Hepatocyte (in vitro differentiated cells): ENCODE data around the gene ELAC1.

Experiments used
- EZH2 ChIP-seq: fragments of 200-600 bp; sonication (generic); IDR thresholded peaks from 2 replicates; pipeline ENCODE4 v1.6.1; 2016; ENCODE audit warnings: antibody characterized with exemption, mild to moderate bottlenecking, borderline replicate concordance
- EZH2phosphoT487 ChIP-seq: fragments of 200-600 bp; sonication (generic); IDR thresholded peaks from one replicate; pipeline ENCODE4 v1.6.1; 2018; ENCODE audit warnings: antibody characterized with exemption, mild to moderate bottlenecking, low read depth, moderate library complexity; ENCODE audit not compliant: unreplicated experiment, severe bottlenecking
- TF ChIP-seq, protein P1 (sequence below): fragments of 200-600 bp; sonication (generic); IDR thresholded peaks from 2 replicates; pipeline ENCODE4 v1.5.1; 2016; ENCODE audit warnings: antibody characterized with exemption, mild to moderate bottlenecking; ENCODE audit not compliant: poor library complexity

DNA sequence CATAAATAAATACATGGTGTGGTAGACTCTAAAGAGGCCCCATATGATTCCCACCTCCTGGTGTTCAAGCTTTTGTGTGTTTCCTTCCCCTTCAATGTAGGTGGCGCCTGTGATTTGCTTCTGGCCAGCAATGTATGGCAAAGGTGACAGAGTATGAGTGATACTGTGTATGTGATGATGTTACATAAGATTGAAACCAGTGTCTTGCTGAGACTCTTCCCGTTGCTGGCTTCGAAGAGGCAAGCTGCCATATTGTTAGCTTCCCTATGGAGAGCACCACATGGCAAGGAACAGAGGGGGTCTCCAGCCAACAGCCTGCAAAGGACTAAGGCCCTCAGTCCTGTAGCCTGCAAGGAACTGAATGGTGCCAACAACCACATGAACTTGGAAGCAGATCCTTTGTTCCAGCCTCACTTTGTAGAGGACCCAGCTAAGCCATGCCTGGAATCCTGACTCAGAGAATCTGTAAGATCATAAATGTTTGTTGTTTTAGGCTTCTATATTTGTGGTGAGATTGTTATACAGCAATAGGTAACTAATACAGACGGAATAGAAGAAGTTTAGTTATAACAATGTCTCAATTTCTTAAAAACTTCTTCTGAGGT lies 60.5 kb downstream of the ELAC1 start:
- TF ChIP-seq, protein P1, sequence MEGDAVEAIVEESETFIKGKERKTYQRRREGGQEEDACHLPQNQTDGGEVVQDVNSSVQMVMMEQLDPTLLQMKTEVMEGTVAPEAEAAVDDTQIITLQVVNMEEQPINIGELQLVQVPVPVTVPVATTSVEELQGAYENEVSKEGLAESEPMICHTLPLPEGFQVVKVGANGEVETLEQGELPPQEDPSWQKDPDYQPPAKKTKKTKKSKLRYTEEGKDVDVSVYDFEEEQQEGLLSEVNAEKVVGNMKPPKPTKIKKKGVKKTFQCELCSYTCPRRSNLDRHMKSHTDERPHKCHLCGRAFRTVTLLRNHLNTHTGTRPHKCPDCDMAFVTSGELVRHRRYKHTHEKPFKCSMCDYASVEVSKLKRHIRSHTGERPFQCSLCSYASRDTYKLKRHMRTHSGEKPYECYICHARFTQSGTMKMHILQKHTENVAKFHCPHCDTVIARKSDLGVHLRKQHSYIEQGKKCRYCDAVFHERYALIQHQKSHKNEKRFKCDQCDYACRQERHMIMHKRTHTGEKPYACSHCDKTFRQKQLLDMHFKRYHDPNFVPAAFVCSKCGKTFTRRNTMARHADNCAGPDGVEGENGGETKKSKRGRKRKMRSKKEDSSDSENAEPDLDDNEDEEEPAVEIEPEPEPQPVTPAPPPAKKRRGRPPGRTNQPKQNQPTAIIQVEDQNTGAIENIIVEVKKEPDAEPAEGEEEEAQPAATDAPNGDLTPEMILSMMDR = no peak
- TF ChIP-seq EZH2 (no peak), EZH2phosphoT487 (no peak)
